Hair follicle dermal papilla cell (primary cell): Measurements from ENCODE around the gene MAG. TPM values are rescaled to one million over a fixed set of nuclear protein-coding genes. Genes with fewer than 3 reads are reported as not detected.

Experiments used
- total RNA-seq: library from RNA; depleted of rRNA; stranded (reverse); fragments of >200 nt; gene quantifications from 2 replicates; pipeline ENCODE4 v1.2.3, GENCODE V29; 2012

MAG gene
- not detected in 2 replicates for total RNA-seq

GRCh38 chr19:35291916-35292315 is at the start of gene MAG:
Gene MAG (plus strand): TSS chr19:35292161. CDS start chr19:35295409, 3,248 bp downstream.

GRCh38 chr19:35248310-35249145 is 43.4 kb upstream of the MAG start, which contains the start of gene LSR:
Gene LSR (plus strand): TSS chr19:35249002. CDS start chr19:35249023, 21 bp downstream.

GRCh38 chr19:35268536-35269437 is 23.2 kb upstream of the MAG start, which contains the start of gene USF2:
Gene USF2 (plus strand): TSS chr19:35268962. CDS start chr19:35269102, 140 bp downstream.

GRCh38 chr19:35328851-35329285 is 36.9 kb downstream of the MAG start, which contains the start of gene CD22:
Gene CD22 (plus strand): TSS chr19:35329187. CDS start chr19:35332041, 2,854 bp downstream.

GRCh38 chr19:35347171-35347929 is 55.4 kb downstream of the MAG start, which contains the start of gene FFAR1:
Gene FFAR1 (plus strand): TSS chr19:35347902. CDS start chr19:35351552, 3,650 bp downstream.

GRCh38 chr19:35357867-35358573 is 66.1 kb downstream of the MAG start, which contains the start of gene FFAR3:
Gene FFAR3 (plus strand): TSS chr19:35358460. CDS start chr19:35358891, 431 bp downstream.

Other genes starting within 250 kb of the MAG start
- gene FXYD3, start 176.3 kb upstream of the MAG start, total RNA-seq = not detected in 2 replicates
- gene LGI4, start 157.1 kb upstream of the MAG start, total RNA-seq = 1.2 and 1.3 TPM in 2 replicates
- 0.73 and 2.1 TPM in 2 replicates for gene FXYD1, start 153.3 kb upstream of the MAG start, total RNA-seq
- not detected in 2 replicates for gene FXYD7, start 148.9 kb upstream of the MAG start, total RNA-seq
- 53.2 and 73.8 TPM in 2 replicates for gene FXYD5, start 137.4 kb upstream of the MAG start, total RNA-seq
- not detected in 2 replicates for gene FAM187B, start 63.4 kb upstream of the MAG start, total RNA-seq
- 0.36 and 0.49 TPM in 2 replicates for gene LSR, start 43.2 kb upstream of the MAG start, total RNA-seq
- gene USF2, start 23.2 kb upstream of the MAG start, total RNA-seq = 64.4 and 64.5 TPM in 2 replicates
- gene HAMP, start 9.6 kb upstream of the MAG start, total RNA-seq = under 0.01 TPM in 1 of 2 replicates, not detected in the other
- not detected in 2 replicates for gene CD22, start 37.0 kb downstream of the MAG start, total RNA-seq
- not detected in 2 replicates for gene FFAR1, start 55.7 kb downstream of the MAG start, total RNA-seq
- gene FFAR3, start 66.3 kb downstream of the MAG start, total RNA-seq = not detected in 2 replicates
- not detected in 2 replicates for gene GPR42, start 78.9 kb downstream of the MAG start, total RNA-seq
- not detected in 2 replicates for gene FFAR2, start 156.1 kb downstream of the MAG start, total RNA-seq
- not detected in 2 replicates for gene KRTDAP, start 198.3 kb downstream of the MAG start, total RNA-seq
- 5.2 and 9.2 TPM in 2 replicates for gene DMKN, start 221.5 kb downstream of the MAG start, total RNA-seq
- gene SBSN, start 236.2 kb downstream of the MAG start, total RNA-seq = 0.65 and 1.6 TPM in 2 replicates
- not detected in 2 replicates for gene GAPDHS, start 241.3 kb downstream of the MAG start, total RNA-seq